SK-N-SH (cell line): ENCODE data around the gene KYAT1. TPM values are rescaled to one million over a fixed set of nuclear protein-coding genes. Genes with fewer than 3 reads are reported as not detected.
A peak's percentile ranks its signal among the peaks of the same experiment; 100 is the strongest.

Experiments
- CTCF ChIA-PET: fragments of 300-600, 350-600 bp; formaldehyde crosslinking; extraction: SDS; loops from one replicate; lab custom pipeline; 2021; lab: Yijun Ruan, JAX
- POLR2A ChIA-PET: fragments of 350-600 bp; sonication (Branson Sonifier 250); formaldehyde crosslinking; extraction: SDS; loops from one replicate; lab custom pipeline; 2020; ENCODE audit warnings: antibody characterized with exemption, inconsistent platforms; lab: Yijun Ruan, JAX
- DNase-seq: peaks from one replicate; pipeline ENCODE4 v3.0.0; 2012
- H2AFZ ChIP-seq: fragments of 200-600 bp; sonication (generic); 2 replicates; pipeline ENCODE4 v1.8.1; 2016; ENCODE audit warnings: antibody characterized with exemption, mild to moderate bottlenecking, low read depth
- H3F3A ChIP-seq: fragments of 200-600 bp; sonication (generic); replicated peaks from 2 replicates; pipeline ENCODE3; 2016; ENCODE audit warnings: antibody characterized with exemption, mild to moderate bottlenecking; ENCODE audit not compliant: insufficient read depth
- H3K27ac ChIP-seq, 2 experiments: fragments of 200-500 bp in 1 of 2; fragments of 200-600 bp in 1 of 2; sonication (Bioruptor generic) in 1 of 2; sonication (generic), shearing (Covaris generic) in 1 of 2; 2 replicates each; pipeline versions ENCODE4 v1.5.1 to v1.6.1; 2014 to 2016; ENCODE audit warnings: low read depth in 2 of 2, inconsistent platforms in 1 of 2, low read length in 1 of 2, mild to moderate bottlenecking in 1 of 2, mixed read lengths in 1 of 2
- H3K27me3 ChIP-seq: fragments of 200-600 bp; sonication (generic), shearing (Covaris generic); 2 replicates; pipeline ENCODE4 v1.6.1; 2016; ENCODE audit warnings: mixed run types; ENCODE audit not compliant: insufficient read depth
- H3K36me3 ChIP-seq, 2 experiments: fragments of 200-500 bp in 1 of 2; fragments of 200-600 bp in 1 of 2; sonication (Bioruptor generic) in 1 of 2; sonication (generic) in 1 of 2; replicated peaks in 1 of 2; 2 replicates each; pipeline versions ENCODE3 to v1.5.1; 2014 to 2016; ENCODE audit warnings: low read length in 1 of 2, mild to moderate bottlenecking in 1 of 2; ENCODE audit not compliant: insufficient read depth in 2 of 2, control insufficient read depth in 1 of 2
- H3K4me1 ChIP-seq, 2 experiments: fragments of 200-500 bp in 1 of 2; fragments of 200-600 bp in 1 of 2; sonication (Bioruptor generic) in 1 of 2; sonication (generic), shearing (Covaris generic) in 1 of 2; 2 replicates each; pipeline versions ENCODE4 v1.5.1 to v1.6.1; 2014 to 2016; ENCODE audit warnings: low read depth in 1 of 2, low read length in 1 of 2, mixed run types in 1 of 2; ENCODE audit not compliant: insufficient read depth in 2 of 2, control insufficient read depth in 1 of 2
- H3K4me2 ChIP-seq: fragments of 200-600 bp; sonication (generic), shearing (Covaris generic); 2 replicates; pipeline ENCODE4 v1.6.1; 2017; ENCODE audit warnings: mixed run types
- H3K4me3 ChIP-seq, 2 experiments: fragments of 200-500 bp in 1 of 2; fragments of 200-600 bp in 1 of 2; sonication (Bioruptor generic) in 1 of 2; sonication (generic), shearing (Covaris generic) in 1 of 2; 2 replicates each; pipeline versions ENCODE4 v1.5.1 to v1.8.1; 2014 to 2016; ENCODE audit warnings: low read depth in 2 of 2, inconsistent platforms in 1 of 2, low read length in 1 of 2, mild to moderate bottlenecking in 1 of 2, mixed read lengths in 1 of 2, moderate library complexity in 1 of 2
- H3K79me2 ChIP-seq: fragments of 200-600 bp; sonication (generic); 2 replicates; pipeline ENCODE4 v1.8.1; 2017; ENCODE audit warnings: mild to moderate bottlenecking; ENCODE audit not compliant: insufficient read depth
- H3K9ac ChIP-seq: fragments of 200-600 bp; sonication (generic); 2 replicates; pipeline ENCODE4 v1.6.1; 2017; ENCODE audit warnings: mixed run types
- H3K9me2 ChIP-seq: fragments of 200-600 bp; sonication (generic); 2 replicates; pipeline ENCODE4 v1.6.1; 2017; ENCODE audit warnings: mixed run types
- H3K9me3 ChIP-seq: fragments of 200-600 bp; sonication (generic); 2 replicates; pipeline ENCODE4 v1.6.1; 2017; ENCODE audit warnings: mixed run types, mild to moderate bottlenecking, moderate library complexity
- H4K20me1 ChIP-seq: fragments of 200-600 bp; sonication (generic); 2 replicates; pipeline ENCODE4 v1.6.1; 2017; ENCODE audit warnings: mild to moderate bottlenecking, mixed run types; ENCODE audit not compliant: insufficient read depth
- CHD2 ChIP-seq: fragments of 150-350 bp; IDR thresholded peaks from 2 replicates; pipeline ENCODE4 v1.6.1; 2018; ENCODE audit warnings: low read length; ENCODE audit not compliant: partially characterized antibody
- CTCF ChIP-seq: fragments of 200-600 bp; sonication (generic); IDR thresholded peaks from 2 replicates; pipeline ENCODE4 v1.6.1; 2017; ENCODE audit warnings: antibody characterized with exemption, mild to moderate bottlenecking, moderate library complexity
- ELF1 ChIP-seq: IDR thresholded peaks from 2 replicates; pipeline ENCODE4 v1.4.0; 2012
- EP300 ChIP-seq, 2 experiments: IDR thresholded peaks; 2 replicates each; pipeline versions ENCODE4 v1.4.0 to v1.6.1; 2012; ENCODE audit warnings: borderline replicate concordance in 1 of 2, low read depth in 1 of 2, low read length in 1 of 2
- FOSL2 ChIP-seq: IDR thresholded peaks from 2 replicates; pipeline ENCODE4 v1.4.0; 2012; ENCODE audit warnings: low read depth, mild to moderate bottlenecking, moderate library complexity, borderline replicate concordance
- FOXJ3 ChIP-seq: sonication (generic); formaldehyde crosslinking; IDR thresholded peaks from 2 replicates; pipeline ENCODE4 v1.5.1; 2020; ENCODE audit warnings: mild to moderate bottlenecking, missing genetic modification reagents
- FOXM1 ChIP-seq: IDR thresholded peaks from 2 replicates; pipeline ENCODE4 v1.4.0; 2012; ENCODE audit warnings: low read depth, mild to moderate bottlenecking
- GATA2 ChIP-seq: sonication (generic); formaldehyde crosslinking; IDR thresholded peaks from 2 replicates; pipeline ENCODE4 v1.5.0; 2020; ENCODE audit warnings: mild to moderate bottlenecking, missing genetic modification reagents
- IRF3 ChIP-seq: fragments of 150-350 bp; IDR thresholded peaks from 2 replicates; pipeline ENCODE4 v1.6.1; 2016; ENCODE audit warnings: mild to moderate bottlenecking, low read depth, low read length
- JUND ChIP-seq: IDR thresholded peaks from 2 replicates; pipeline ENCODE4 v1.4.0; 2012
- MAX ChIP-seq: IDR thresholded peaks from 2 replicates; pipeline ENCODE4 v1.4.0; 2012; ENCODE audit warnings: low read depth
- MEF2A ChIP-seq: IDR thresholded peaks from 2 replicates; pipeline ENCODE4 v1.4.0; 2012; ENCODE audit warnings: low read depth, borderline replicate concordance
- NFIC ChIP-seq: IDR thresholded peaks from 2 replicates; pipeline ENCODE4 v1.4.0; 2012; ENCODE audit warnings: borderline replicate concordance
- PBX3 ChIP-seq: IDR thresholded peaks from 2 replicates; pipeline ENCODE4; 2012
- POLR2AphosphoS5 ChIP-seq: IDR thresholded peaks from 2 replicates; pipeline ENCODE4 v1.6.1; 2012; ENCODE audit warnings: low read depth, low read length
- RAD21 ChIP-seq: IDR thresholded peaks from 2 replicates; pipeline ENCODE4 v1.6.1; 2012; ENCODE audit warnings: mild to moderate bottlenecking, low read length
- RFX5 ChIP-seq: IDR thresholded peaks from 2 replicates; pipeline ENCODE4 v1.6.1; 2012; ENCODE audit warnings: mild to moderate bottlenecking, improper control_type of control experiment, low read length
- TAF1 ChIP-seq: IDR thresholded peaks from 2 replicates; pipeline ENCODE4 v1.6.1; 2012; ENCODE audit warnings: low read depth, mild to moderate bottlenecking, low read length, moderate library complexity, borderline replicate concordance
- TCF12 ChIP-seq: IDR thresholded peaks from 2 replicates; pipeline ENCODE4 v1.4.0; 2012
- TEAD4 ChIP-seq: IDR thresholded peaks from 2 replicates; pipeline ENCODE4 v1.4.0; 2012; ENCODE audit warnings: mild to moderate bottlenecking, borderline replicate concordance; ENCODE audit not compliant: insufficient read depth
- WGBS: methylation state at CpG from one replicate; pipeline ENCODE4 v1.1.6; 2017; ENCODE audit warnings: low lambda C conversion rate; 5-methylcytosine and 5-hydroxymethylcytosine counted together
- polyA plus RNA-seq, 3 experiments: library from polyadenylated mRNA; depleted of rRNA; stranded (reverse); fragments of >200 nt; gene quantifications; 2 replicates each; pipeline ENCODE4 v1.2.3, GENCODE V29; 2012

The KYAT1 gene
- polyA plus RNA-seq, 1 of the 3 experiments (the other 2 are of a cell fraction) = 9.4 TPM

- peaks cover 4 to 24% of the 10 kb centered on the region in 2 experiments for H3K36me3 ChIP-seq
- H3K27ac ChIP-seq = no peak within 1 kb of the TSS
- no peaks in the 10 kb centered on the region for H3K9me3 ChIP-seq
- WGBS = 76% methylated on average over 12 of the region's 13 CpGs
- H3F3A ChIP-seq = no peaks in the 10 kb centered on the region
- CTCF ChIA-PET = interaction anchor here (1.8 kb wide), 1 partner anchor 7 kb away, joined by 9 read pairs; no protein-coding TSS in a partner anchor
- no peak within 1 kb of the TSS for H2AFZ ChIP-seq
- no peak within 1 kb of the TSS for H3K9ac ChIP-seq
- H3K4me1 ChIP-seq = no peaks in the 10 kb centered on the region; a peak in 2 of 4 replicates
- peaks cover under 1% of the 10 kb centered on the region; the same call in 1 of the 2 replicates for H3K79me2 ChIP-seq
- no peak for DNase-seq
- POLR2A ChIA-PET = no interaction called here
- H3K9me2 ChIP-seq = no peaks in the 10 kb centered on the region
- H3K27me3 ChIP-seq = no peaks in the 10 kb centered on the region
- H3K4me3 ChIP-seq = no peak within 1 kb of the TSS
- TF ChIP-seq PBX3 (0 out of 2 replicates have a peak, but pooled peaks have one; percentile 33), FOSL2 (peak; percentile 18; the same call in 1 of the 2 replicates), IRF3 (no peak), POLR2AphosphoS5 (no peak), TCF12 (peak; percentile 37; the same call in 1 of the 2 replicates), NFIC (peak; percentile 60; the same call in 1 of the 2 replicates)
- no peaks in the 10 kb centered on the region for H4K20me1 ChIP-seq
- H3K4me2 ChIP-seq = no peak within 1 kb of the TSS
Measured at GRCh38 chr9:128920381-128921058, 38.8 kb upstream of the KYAT1 start, which contains the start of gene PHYHD1. TSS of gene PHYHD1 (plus strand) at chr9:128920982. CDS start at chr9:128922324, 1,342 bp downstream.

- no peak overlapping the region for H3K9ac ChIP-seq
- H3K4me3 ChIP-seq = no peak overlapping the region
- no peaks in the 10 kb centered on the region for H3F3A ChIP-seq
- no peaks in the 10 kb centered on the region for H3K27me3 ChIP-seq
- POLR2A ChIA-PET = no interaction called here
- H3K27ac ChIP-seq = no peak overlapping the region
- no peak overlapping the region for H2AFZ ChIP-seq
- H3K36me3 ChIP-seq = peaks cover 4 to 26% of the 10 kb centered on the region in 2 experiments
- H3K9me2 ChIP-seq = no peaks in the 10 kb centered on the region
- TF ChIP-seq MEF2A (no peak), ELF1 (no peak), TAF1 (no peak), GATA2 (CRISPR knock-in tag) (no peak), RFX5 (no peak), EP300 (IDR thresholded peaks at IDR 0.05; ENCODE audit: borderline replicate concordance in 1 of 2, low read depth in 1 of 2, low read length in 1 of 2) (no peak), CTCF (no peak), RAD21 (no peak), MAX (no peak), FOXJ3 (CRISPR knock-in tag) (no peak), TCF12 (no peak), CHD2 (no peak), JUND (no peak), FOXM1 (no peak), IRF3 (no peak), TEAD4 (no peak)
- H4K20me1 ChIP-seq = no peaks in the 10 kb centered on the region
- 93% methylated on average over 11 of the region's 14 CpGs for WGBS
- CTCF ChIA-PET = interaction anchor here (1.8 kb wide), 1 partner anchor 8 kb away, joined by 9 read pairs; no protein-coding TSS in a partner anchor
- H3K79me2 ChIP-seq = peaks cover 9% of the 10 kb centered on the region; the same call in 1 of the 2 replicates
- H3K4me2 ChIP-seq = no peak overlapping the region
- no peaks in the 10 kb centered on the region; a peak in 2 of 4 replicates for H3K4me1 ChIP-seq
- DNase-seq = no peak
- H3K9me3 ChIP-seq = no peaks in the 10 kb centered on the region
Measured at GRCh38 chr9:128919402-128920089, 37.8 kb upstream of the KYAT1 start.
